Activated T-helper 1 cell treated with Interleukin-2 at 50 U/mL for 16 hours (primary cell): ENCODE data around the gene SLC12A6.
"Not testable (repeated sequence)": the region's sequence is repeated elsewhere in the genome, so short reads cannot be mapped to it uniquely, and the experiment has no call there.

ENCODE experiments used
- DNase-seq: peaks from one replicate; pipeline ENCODE4 v3.0.0-alpha.2; 2020; ENCODE audit warnings: low read depth

Gene SLC12A6

DNA sequence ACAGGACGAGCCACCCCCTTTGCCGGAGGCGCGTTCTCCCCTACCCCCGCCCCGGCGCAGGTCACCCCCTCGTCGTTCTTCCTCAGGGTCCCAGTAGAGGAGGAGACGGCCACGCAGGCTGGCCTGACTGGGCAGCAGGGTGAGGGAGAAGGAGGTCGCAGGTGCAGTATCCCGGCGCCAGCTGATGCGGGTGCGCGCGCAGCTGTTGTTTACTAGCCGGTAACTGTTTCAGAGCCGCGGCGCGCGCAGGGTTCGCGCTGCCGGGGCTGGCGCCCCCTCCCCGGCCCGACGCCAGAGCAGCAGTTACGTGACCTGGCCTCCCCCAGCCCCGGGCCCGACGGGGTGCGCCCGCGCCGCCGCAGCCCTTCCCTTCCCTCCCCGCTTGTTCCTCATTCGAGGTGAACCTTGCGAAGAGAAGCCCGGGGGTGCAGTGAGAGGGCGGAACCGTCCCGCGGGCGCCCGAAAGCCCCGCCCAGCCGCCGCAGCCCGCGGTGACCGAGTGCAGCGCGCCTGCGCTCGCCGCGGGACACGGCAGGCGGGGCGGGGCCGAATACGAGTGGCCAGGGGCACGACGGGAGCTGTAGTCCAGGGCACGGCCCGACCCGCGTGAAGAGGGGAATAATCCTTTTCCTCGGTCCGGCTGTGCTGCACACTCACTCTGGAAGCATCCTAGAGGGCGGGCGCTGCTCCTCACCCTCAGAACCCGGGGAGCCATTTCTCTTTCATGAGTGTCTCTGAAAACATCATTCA lies at the start of gene SLC12A6:
Gene SLC12A6 (minus strand): TSS at position 225 of the 750 bp plus-strand sequence. CDS start 1,101 bp downstream, outside the sequence.
- DNase-seq: peak; percentile 89

DNA sequence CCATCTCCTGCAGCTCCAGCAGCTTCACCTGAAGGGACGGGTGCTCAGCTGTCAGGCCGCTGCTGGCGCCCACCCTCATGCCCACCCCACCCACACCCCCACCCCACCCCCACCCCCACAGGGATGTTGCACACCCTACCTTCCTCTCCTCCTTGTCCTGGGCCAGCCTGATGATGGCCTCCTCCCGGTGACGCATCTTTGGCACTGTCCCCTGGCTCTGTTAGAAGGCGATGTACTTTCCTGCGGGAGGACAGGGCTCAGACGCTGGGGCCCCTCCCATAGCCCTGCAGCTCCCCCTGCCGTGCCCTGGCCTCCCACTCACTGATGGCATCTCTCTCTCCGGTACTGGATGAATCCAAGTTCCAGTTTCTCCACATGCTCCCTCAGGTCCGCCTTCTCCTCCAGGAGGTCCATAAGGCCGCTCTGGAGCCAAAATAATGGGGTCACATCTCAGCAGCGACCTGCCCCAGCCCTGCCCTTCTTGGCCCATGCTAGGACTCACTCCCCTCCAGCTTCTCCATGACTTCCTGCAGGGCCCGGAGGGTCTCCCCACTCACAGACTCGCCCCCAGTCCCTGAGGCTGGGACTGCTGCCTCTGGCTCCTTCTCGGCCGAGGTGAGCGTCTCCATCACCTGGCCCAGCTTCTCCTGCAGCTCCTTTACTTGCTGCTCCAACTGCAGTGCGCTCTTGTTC lies 44.4 kb upstream of the SLC12A6 start:
- DNase-seq: not testable (repeated sequence)

DNA sequence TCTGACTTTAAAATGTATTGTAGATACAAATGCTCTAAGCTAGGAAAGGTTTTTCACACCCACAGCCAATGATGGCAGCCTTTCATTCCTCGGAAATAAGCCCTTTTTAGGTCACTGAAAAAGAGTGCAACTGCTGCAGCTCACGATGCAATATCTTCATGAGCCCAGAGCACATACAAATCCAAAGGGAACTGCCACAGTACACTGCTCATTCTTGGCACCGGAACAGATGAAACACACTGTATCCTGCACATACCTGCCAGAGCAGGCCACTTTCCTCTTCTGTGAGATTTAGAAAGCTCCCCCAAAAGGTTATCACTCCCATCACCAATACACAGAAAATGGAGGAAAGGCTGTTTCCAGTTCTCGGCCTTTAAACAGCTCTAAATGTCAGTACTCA lies 42.9 kb upstream of the SLC12A6 start:
- DNase-seq: not testable (repeated sequence)

DNA sequence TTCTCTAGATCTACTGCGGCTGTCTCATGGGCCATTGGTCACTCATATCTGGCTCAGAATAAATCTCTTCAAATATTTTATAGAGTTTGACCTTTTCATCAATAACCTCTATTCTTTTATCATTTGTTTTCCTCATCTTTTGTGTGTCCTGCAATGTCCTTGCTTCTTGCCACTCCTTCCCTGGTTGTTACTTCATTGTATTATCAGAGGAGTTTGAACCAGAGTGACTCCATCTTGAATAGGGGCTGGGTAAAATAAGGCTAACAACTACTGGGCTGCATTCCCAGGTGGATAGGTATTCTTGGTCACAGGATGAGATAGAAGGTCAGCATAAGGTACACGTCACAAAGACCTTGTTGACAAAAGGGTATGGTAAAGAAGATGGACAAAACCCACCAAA lies 39.3 kb upstream of the SLC12A6 start:
- DNase-seq: no peak

DNA sequence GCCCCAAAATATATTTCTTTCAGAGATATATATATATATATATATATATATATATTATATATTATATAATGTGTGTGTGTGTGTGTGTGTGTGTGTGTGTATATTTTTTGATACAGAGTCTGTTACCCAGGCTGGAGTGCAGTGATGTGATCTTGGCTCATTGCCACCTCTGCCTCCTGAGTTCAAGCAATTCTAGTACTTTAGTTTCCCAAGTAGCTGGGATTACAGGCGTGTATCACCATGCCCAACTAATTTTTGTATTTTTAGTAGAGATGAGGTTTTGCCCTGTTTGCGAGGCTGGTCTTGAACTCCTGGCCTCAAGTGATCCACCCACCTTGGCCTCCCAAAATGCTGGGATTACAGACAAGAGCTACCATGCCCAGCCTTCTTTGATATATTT lies 38.0 kb upstream of the SLC12A6 start:
- not testable (repeated sequence) for DNase-seq

DNA sequence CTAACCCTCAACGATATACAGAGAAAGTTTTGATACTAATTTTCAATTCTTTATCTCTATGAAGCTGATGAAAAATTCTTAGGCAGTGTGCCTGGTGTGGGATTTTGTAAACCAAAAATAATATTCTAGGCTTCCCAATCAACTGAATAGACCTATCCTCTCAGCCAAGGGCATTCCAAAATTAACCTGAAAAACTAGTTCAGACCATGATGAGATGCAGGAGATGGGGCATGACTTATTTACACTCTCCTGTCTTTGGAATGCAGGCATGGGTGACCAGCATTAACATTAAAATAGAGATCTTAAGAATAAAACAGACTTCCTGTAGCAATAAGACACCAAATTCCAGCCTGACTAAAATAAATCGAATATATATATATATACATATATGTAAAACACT lies 37.2 kb upstream of the SLC12A6 start:
- DNase-seq: no peak

DNA sequence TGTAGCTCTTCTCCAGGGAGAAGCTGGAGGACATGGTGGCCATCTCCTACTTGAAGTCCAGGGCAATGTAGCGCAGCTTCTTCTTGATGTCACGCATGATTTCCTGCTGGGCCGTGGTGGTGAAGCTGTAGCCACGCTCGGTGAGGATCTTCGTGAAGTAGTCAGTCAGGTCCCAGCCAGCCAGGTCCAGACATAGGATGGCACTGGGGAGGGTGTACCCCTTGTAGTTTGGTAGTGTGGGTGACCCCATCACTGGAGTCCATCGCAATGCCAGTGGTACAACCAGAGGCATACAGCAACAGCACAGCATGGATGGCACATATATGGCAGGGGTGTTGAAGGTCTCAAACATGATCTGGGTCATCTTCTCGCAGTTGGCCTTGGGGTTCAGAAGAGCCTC lies 36.4 kb upstream of the SLC12A6 start:
- DNase-seq: no peak

DNA sequence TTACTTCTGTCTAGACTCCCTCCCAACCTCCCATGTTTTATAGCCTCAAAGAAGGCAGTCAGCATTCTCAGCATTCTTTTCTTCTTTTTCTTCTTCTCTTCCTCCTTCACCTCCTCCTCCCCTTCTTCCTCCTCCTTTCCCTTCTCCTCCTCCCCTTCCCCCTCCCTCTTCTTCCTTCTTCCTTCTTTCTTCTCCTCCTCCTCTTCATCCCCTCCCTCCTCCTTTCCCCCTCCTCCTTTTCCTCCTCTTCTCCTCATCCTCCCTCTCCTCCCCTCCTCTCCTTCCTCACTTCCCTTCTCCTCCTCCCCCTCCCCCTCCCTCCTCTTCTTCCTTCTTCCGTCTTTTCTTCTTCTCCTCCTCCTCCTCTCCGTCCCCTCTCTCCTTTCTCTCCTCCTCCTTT lies 33.1 kb upstream of the SLC12A6 start:
- DNase-seq: no peak

DNA sequence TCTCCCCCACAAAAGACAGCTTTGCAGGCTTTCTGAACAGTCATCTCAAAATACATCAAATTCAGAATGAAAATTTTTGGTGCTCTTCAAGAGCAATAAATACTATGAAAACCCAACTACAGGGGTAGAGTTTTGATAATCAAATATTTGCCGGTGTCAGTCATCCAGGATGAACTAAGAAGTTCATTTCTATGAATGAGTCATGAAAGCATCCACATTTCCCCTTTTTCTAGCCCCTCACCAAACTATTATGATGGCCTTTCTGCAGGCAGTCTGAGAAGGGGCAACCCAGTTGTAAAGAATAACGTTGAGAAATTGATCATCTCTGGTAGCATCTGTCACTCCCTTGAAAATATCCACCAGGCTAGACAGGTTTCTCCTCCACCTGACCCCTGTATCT lies 32.5 kb upstream of the SLC12A6 start:
- no peak for DNase-seq

DNA sequence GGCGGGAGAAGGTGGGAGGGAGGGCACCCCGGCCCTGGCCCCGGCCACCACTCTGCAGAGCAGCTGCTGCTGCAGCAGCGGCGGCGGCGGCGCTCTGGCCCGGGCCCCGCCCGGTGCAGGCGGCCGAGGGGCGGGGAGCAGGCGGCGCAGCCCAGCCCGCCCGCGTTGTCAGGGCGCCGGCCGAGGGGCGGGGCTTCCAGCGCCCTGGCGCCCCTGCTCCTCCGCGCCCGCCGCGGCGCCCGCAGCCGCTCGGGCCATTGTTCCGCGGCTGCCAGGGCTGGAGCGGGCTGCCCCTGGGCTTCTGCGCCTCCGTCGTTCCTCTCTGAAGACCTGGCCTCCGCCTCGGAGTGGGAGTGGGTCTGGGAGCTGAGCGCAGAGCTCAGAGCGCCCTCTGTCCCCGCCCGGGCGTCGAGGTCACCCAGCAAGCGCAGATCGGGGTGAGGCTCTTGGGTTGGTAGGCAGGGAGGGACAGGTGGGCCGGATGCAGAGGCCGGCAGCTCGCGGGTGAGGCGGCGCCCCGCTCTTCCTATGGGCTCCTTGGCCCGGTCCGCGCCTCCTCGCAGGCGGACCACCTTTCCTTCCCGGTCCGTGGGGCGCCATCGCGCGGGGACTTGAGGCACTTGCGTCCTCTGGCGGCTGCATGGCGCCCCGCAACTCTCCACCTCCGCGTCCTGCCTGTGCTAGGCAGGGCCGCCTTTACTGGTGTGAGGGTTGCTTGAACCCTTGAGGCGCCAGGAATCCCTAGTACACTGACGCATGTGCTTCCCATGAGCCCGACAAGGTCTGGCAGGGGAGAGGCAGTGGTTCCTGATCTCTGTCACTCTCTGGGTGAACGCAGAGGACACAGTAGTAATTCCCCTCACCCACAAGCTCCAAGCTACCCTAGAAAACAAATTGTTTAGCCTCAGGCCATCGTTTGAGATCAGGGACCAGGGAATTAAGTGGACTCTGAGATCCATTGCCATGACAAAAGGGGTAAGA lies 29.8 kb upstream of the SLC12A6 start, which contains the start of gene LPCAT4:
Gene LPCAT4 (minus strand): TSS at position 96 of the 981 bp plus-strand sequence. CDS start 96 bp downstream, outside the sequence.
- peak; percentile 87 for DNase-seq

DNA sequence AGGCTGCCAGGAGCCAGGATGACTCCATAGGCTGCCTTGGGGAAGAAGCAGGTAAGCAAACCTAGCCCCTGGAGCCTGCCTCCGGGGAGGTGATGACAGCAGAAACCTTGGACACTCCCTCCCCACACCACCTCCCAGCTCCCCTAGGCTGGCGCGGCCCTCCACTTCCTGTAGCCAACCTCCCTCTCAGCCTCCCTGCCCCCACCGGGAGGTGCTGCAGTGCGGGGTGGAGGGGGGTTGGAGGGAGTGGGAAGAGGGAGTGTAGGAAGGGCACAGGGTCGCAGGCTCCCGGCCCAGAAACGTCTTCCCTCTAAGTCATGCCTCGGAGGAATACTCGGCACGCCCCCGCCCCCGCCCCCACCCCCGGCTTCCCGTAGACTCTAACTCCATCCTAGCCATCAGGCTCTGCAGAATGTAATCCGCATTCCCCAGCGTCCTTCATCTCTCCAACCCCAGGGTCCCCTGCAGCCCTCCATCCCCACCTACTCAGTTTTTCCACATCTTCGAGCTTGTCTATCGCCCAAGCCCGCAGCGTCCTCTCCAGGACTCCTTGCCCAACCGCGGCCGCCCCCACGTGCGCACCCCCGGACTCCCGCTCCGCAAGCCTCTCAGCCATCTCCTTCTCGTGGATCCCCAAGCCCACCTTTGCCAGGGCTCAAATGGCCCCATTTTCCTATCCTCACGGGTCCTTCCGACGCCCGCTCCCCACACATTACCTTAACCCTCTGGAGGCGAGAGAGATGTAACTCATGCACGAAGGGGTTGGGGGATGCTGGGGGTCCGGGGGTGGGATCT lies 28.9 kb upstream of the SLC12A6 start:
- DNase-seq: peak; percentile 29

DNA sequence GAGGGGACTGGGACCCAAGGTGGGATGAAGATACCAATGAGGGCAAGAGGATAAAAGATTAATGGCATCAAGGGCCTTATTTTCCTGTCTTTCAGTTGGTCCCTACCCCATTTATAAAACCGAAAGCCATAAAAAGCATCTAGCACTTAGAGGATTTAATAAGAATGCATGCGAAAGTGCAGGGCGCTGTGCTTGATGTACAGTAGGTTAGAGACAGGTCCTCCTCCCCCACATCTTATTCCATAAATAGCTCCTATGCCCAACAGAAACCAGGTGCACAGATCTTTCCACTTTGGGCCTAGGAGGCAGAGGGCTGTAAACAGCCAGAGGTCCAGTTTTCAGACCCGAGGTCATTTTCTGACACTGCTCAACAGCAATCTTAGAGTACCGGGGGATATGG lies 28.3 kb upstream of the SLC12A6 start:
- no peak for DNase-seq

DNA sequence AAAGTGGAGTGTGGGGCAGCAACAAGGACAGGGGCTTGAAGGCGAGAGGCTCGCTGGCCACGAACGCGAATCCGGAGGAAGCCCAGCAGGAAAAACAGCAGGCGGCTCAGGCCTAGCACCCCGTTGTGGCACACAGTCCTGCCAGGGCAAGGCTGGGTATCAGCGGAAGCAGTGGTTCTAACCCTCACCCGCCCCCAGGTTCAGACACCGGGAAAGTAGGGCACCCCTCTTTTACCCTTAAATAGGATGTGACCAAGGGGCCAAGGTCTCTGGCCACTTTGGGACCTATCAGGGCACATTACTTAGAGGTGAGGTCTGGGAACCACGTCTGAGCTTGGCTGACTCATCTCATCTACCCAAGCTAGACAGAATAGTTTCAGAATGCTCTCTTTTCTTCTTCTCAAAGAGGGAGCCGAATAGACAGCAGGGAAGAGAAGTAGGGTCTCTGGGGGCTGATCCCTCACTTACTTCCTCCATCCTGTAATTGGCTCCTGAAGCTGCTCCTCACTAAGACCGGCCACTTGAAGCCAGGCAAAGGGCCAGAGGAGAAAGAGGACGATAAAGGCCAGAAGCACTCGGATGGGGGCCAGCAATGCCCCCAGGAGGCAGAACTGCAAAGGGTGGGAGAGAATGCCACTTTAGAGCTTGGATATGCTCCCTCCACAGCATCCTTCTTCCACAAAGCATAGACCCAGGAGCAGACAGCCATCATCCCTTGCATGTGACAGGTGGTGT lies 27.7 kb upstream of the SLC12A6 start:
- no peak for DNase-seq

DNA sequence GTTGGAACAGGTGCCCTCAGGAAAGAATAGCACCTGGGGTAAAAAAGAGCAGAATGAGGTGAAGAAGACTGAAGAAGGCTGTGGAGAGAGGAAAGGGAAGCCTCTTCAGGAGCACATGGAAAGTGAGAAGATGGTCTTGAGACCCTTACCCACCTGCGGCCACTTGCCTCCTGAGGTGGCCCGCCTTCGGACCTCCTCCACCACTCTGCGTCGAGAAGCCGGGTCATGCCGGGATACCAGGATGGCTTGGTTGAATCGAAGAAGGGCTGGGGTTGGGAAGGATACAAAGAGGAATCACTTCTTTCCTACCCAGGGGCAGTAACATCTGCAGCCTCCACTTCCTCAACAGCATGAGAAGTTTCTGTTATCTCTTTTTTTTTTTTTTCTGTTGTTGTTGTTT lies 26.5 kb upstream of the SLC12A6 start:
- no peak for DNase-seq

DNA sequence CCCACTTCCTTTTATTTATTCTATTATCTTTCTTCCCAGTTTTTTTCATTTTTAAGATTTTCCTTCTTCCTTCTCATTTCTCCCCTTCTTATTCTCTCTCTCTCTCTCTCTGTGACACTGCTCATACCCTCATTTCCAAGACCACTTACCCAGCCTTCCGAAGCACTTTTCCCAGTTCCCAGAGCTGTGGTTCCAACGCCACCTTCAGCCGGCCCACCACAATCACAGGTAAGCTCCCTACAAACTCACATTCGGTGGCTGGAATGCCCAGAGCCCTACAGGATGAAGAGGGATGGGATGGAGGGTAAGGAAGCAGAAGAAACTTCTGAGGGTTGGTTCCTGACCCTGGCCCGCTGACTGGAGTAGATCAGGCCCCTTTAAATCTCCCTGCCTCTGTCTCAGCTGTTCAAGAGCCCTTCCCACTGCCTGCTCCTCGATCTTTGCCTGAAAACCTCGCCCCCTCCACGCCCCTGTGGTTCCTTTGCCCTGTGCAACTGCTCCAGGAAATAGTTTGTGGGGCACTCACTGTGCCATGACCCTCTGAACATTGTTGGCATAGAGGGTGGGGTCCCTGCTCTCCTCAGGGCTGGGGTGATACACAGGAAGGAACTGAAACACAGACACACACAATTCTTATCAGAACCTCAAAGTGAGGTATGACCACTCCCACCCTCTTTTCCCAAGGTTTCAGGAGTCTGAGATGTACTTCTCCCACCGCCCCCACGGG lies 24.6 kb upstream of the SLC12A6 start:
- DNase-seq: no peak

DNA sequence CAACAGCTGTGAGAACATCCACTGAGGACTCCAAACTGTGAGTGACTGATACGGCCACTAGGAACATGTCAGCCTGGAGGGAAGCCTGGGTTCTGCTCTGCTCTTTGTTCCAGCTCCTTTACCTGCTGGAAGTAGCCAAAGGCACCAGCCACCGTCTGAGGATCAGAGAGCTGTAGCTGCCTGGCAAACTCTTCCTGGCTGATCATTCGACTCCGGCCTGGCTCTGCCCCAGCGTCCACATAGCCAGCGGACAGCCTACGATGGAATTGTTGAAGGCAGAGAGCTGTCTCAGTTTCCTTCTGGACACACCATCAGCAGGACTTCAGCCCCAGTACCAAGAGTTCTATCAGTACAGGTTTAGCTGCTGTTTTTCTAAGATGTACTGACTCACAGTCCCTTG lies 23.7 kb upstream of the SLC12A6 start:
- no peak for DNase-seq

DNA sequence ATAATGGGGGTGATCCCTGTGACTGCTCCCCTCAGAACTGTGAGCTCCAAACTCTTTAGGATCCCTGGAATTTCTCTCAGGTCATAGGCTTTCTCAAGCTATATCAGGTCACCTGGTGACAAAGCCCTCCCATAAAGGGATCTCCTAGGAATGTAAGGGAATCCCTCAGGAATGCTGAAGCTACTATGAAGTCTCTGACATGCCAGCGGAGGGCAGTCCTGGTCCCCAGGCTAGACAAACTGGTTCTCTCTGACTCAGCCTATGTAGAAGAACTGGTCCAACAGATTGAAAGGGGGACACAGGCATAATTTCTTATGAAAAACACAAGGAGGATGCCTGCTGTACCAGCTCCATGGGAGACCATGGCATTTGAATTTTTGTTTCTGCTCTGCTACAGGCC lies 22.7 kb upstream of the SLC12A6 start:
- no peak for DNase-seq

DNA sequence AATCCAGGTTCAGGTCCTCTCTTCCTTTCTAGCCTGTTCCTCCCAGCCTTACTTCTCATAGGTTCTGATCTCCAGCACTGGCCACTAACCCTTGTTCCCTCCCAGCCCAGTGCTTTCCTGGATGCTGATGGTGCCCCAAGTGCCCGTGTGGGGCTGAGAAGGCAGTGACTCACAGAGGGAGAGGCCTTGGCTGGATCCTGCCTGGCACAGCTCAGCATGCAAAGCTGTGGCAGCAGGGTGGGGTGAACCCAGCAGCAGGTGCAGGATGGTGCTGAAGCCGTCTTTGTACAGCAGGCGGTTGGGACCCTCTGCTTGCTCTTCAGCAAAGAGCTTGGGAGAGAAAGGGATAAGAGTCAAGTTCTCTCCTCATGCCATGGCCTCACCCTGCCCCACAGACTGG lies 21.8 kb upstream of the SLC12A6 start:
- DNase-seq: no peak

DNA sequence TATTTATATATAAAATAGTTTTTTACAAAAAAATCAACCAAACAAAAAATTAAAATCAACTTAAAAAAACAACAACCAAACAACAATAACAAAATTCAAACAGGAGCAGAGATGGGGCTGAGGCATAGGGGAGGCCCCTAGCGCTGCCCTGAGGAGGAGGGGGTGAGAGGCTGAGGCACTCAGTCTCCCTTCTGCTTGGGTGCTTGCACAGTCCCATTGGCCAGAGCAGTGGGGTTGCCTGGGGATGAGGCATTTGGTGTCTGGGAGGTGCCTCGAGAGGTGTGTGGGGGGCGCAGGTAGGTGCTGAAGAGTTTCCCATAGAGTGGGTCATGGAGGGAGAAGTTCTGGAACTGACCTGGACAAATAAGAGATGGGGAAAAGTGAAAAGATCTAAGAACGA lies 21.4 kb upstream of the SLC12A6 start:
- DNase-seq: no peak

DNA sequence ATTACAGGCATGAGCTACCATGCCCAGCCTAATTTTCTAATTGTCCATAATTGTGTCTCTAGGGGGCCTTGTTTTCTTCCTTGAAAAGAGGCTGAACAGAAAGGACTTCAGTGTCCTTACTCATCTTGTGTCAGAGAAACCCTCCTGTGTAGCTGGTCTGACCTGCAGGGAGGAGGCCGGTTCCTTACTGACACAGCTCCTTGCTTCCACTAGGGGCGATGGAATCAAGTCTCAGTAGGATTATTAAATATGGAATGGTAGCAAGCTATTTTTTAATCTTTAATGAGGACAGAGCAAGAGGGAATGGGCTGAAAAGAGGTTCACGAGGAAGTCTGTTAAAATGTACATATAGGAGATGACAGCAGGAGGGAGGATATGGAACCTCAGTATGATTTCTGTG lies 20.8 kb upstream of the SLC12A6 start:
- no peak for DNase-seq
